ENCODE results near the gene CDK11A.
"Not testable (repeated sequence)": the region's sequence is repeated elsewhere in the genome, so short reads cannot be mapped to it uniquely, and the experiment has no call there.

Gene CDK11A

GRCh38 chr1:1665815-1666251, 58.3 kb downstream of the CDK11A start:
- peak in 1 of 2 donors; percentile 54 for DNase-seq
- Histone ChIP-seq H3K27me3 (no peaks in the 10 kb centered on the region), H3K4me3 (no peak overlapping the region), H3K9me3 (no peaks in the 10 kb centered on the region), H3K27ac (no peak overlapping the region), H3K4me1 (no peaks in the 10 kb centered on the region), H3K36me3 (peaks cover 36 to 79% (median 42%) of the 10 kb centered on the region in 3 donors)
- intact Hi-C loops (cut with DNase I; ENCODE audit: low total_unique reads), result no loop called here
- no peak for TF ChIP-seq CTCF (IDR thresholded peaks at IDR 0.05)

GRCh38 chr1:1664941-1665814, 59.0 kb downstream of the CDK11A start:
- Histone ChIP-seq H3K36me3 (peaks cover 33 to 72% (median 38%) of the 10 kb centered on the region in 3 donors), H3K27ac (no peak overlapping the region), H3K4me1 (no peaks in the 10 kb centered on the region), H3K27me3 (no peaks in the 10 kb centered on the region), H3K9me3 (no peaks in the 10 kb centered on the region), H3K4me3 (no peak overlapping the region)
- DNase-seq, result peak in 1 of 2 donors; percentile 63
- intact Hi-C loops (cut with DNase I; ENCODE audit: low total_unique reads), result no loop called here
- no peak for TF ChIP-seq CTCF (IDR thresholded peaks at IDR 0.05)

- H3K4me3 ChIP-seq; DNase-seq; intact Hi-C loops (cut with DNase I; ENCODE audit: low total_unique reads); H3K4me1 ChIP-seq; H3K27ac ChIP-seq; H3K9me3 ChIP-seq; H3K27me3 ChIP-seq: not testable (repeated sequence)
- H3K36me3 ChIP-seq, result peaks cover 27 to 63% (median 29%) of the 10 kb centered on the region in 3 donors
Measured at GRCh38 chr1:1664318-1664717, 59.8 kb downstream of the CDK11A start.

GRCh38 chr1:1662830-1663560, 61.2 kb downstream of the CDK11A start:
- DNase-seq, result peak; percentile 25 to 26
- H3K4me1 ChIP-seq; H3K9me3 ChIP-seq; H3K4me3 ChIP-seq; H3K27me3 ChIP-seq; intact Hi-C loops (cut with DNase I; ENCODE audit: low total_unique reads); H3K27ac ChIP-seq: not testable (repeated sequence)
- H3K36me3 ChIP-seq, result peaks cover 19 to 51% (median 24%) of the 10 kb centered on the region in 3 donors

GRCh38 chr1:1662392-1662791, 61.8 kb downstream of the CDK11A start:
- H3K9me3 ChIP-seq; intact Hi-C loops (cut with DNase I; ENCODE audit: low total_unique reads); H3K4me1 ChIP-seq; H3K4me3 ChIP-seq; H3K27me3 ChIP-seq; H3K27ac ChIP-seq; DNase-seq: not testable (repeated sequence)
- peaks cover 19 to 45% (median 22%) of the 10 kb centered on the region in 3 donors for H3K36me3 ChIP-seq

GRCh38 chr1:1658583-1659549, 65.3 kb downstream of the CDK11A start, which contains the start of gene CDK11B:
Gene CDK11B (minus strand): TSS chr1:1659004. CDS start chr1:1657485, 1,519 bp downstream.
- DNase-seq, result peak; percentile 86 to 97
- intact Hi-C loops (cut with DNase I; ENCODE audit: low total_unique reads), result loop anchor here (5.0 kb wide), 1 partner anchor 63 kb away; the partner anchor contains the start of gene CDK11A
- H3K27ac ChIP-seq, result peak within 1 kb of the TSS; percentile 88 to 89
- peaks cover 29 to 43% (median 32%) of the 10 kb centered on the region in 3 donors for H3K36me3 ChIP-seq
- not testable (repeated sequence) for H3K27me3 ChIP-seq, H3K9me3 ChIP-seq
- peaks cover 0 to 20% (median 8%) of the 10 kb centered on the region in 4 donors for H3K4me1 ChIP-seq
- H3K4me3 ChIP-seq, result peak within 1 kb of the TSS; percentile 61 to 62

All from tibial artery (tissue), 4 donors.